G401 (cell line): Measurements from ENCODE around the gene PMEPA1. TPM values are rescaled to one million over a fixed set of nuclear protein-coding genes. Genes with fewer than 3 reads are reported as not detected.

Source experiments
- DNase-seq: peaks from one replicate; pipeline ENCODE4 v3.0.0-alpha.2; 2015; ENCODE audit warnings: low spot score
- in situ Hi-C: cut with HindIII; loops from 2 replicates; pipeline ENCODE4 v1.10.0; 2016; ENCODE audit warnings: low sequenced_read_pairs, mixed read lengths
- total RNA-seq: library from RNA; depleted of rRNA; stranded (reverse); fragments of >200 nt; shearing (Covaris generic); gene quantifications from 2 replicates; pipeline ENCODE4 v1.2.3, GENCODE V29; 2014

Gene PMEPA1
- total RNA-seq, 1 experiment from 2014 or later = 0.58 TPM

DNA sequence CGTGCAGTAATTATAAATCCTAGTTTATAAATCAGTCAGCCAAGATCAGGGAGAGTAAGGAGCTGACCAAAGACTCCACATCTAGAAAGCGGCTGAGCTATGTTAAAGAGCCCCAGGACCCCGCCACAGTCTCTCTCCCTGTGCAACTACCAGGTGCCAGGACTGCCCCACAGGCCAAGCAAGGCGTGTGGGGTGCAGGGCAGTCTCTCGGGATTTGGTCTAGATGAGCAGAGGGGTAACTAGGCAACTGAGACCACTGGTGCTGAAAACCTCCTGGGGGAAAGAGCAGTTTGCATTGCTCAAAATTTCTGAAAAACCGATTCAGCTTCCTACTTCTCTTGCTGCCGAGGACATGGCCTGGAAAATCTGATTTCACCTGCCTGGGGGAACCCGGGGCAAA is 10.4 kb downstream of the PMEPA1 start:
- in situ Hi-C loops = no loop called here

DNA sequence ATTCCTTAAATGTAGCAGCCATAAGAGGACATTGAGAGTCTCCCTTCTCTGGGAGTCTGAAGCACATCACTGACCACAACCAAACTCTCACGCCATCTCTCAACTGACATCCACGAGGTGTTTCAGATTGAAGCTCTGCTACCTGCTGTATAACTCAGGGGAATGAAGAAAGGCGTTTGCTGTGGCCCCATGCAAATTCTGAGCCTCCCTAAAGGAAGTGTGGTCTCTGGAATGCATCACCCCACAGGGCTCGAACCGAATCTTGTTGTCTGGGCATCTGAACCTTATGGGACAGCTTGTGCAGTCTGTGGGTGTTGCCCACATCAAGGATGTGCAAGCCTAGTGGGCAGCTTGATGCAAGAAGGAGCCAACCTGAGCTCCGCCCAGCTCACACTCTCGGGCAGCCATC is 10.9 kb downstream of the PMEPA1 start:
- no peak for DNase-seq

More for the DNA sequence above, 10.4 kb downstream of the PMEPA1 start:
- no peak for DNase-seq

DNA sequence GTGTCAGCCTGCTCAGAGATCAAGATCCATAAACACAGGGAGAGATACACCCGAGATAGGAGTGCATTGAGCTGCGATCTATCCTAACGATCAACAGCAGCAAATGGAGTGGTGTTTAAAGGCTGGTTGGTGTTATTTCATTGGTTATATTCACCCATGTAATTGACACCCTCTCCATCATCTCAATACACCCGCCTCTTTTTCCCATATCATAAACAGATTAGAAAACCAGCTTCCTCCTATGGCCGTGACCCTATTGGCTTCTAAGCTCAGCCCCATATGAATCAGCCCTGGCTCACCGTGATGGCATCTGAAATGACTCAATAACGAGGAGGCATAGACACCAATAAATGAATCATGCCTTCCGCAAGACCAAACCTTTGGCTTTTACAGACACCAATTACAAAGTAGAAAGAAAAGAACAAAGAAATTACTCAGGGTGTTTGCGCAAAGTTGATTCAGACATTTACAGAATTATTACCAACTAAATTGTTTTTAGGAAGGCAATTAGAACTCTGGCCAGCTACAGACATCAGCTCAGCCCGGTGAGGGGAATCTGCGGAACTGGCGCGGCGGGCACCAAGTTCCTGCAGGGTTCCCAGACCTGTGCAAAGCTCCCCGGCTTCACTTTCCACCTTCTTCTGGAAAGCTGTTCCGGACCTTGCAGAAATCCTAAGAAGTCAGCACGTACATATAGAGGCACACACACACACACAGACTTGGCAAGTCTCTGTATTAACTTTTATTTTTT is 11.5 kb downstream of the PMEPA1 start:
- no peak for DNase-seq
- in situ Hi-C loops = no loop called here

More for the DNA sequence above, 10.9 kb downstream of the PMEPA1 start:
- in situ Hi-C loops = no loop called here

DNA sequence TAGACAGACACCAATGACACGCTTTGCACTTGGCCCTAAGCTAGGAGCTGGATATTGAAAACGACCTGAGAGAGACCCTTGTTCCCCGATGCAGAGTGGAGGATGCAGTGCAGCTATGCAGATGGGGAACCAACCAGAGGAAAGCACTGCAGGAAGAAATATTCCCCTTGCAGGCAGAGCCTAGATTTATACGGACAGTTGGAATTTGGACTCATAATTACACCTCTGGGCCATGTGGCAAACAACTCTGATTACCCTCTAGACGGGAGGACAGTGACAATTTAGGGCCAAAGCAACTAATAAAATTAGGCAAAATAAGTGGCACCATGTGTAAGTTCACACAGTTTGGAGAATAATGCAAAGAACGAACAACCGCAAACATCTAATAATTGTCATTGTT is 12.3 kb downstream of the PMEPA1 start:
- in situ Hi-C loops = no loop called here

DNA sequence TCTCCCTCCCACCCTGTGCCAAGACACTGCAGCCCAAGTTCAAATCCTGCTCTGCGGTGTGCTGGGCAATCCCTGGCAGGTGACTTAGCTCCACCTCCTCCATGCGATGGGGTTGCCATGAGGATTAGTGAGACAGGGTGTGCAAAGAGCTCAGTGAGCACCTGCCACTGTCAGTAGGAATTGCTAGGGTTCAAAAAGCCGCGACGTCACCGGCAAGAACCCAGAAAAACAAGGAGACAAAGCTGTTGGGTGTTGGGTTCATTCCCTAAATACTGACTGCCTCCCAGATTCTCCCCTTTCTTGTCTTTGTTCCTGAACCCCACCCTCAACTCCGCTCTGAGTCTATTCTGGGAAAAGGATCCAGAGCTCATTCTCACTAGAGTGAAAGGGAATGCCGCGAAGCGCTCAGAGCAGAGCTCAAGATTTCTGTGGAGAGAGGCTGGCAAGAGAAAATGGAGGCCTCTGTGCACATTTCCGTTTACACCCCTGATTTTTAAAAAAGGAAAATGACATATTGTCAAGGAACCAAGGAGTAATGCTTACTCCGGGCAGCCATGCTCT is 13.3 kb downstream of the PMEPA1 start:
- DNase-seq = no peak
- in situ Hi-C loops = no loop called here

More for the DNA sequence above, 12.3 kb downstream of the PMEPA1 start:
- no peak for DNase-seq

DNA sequence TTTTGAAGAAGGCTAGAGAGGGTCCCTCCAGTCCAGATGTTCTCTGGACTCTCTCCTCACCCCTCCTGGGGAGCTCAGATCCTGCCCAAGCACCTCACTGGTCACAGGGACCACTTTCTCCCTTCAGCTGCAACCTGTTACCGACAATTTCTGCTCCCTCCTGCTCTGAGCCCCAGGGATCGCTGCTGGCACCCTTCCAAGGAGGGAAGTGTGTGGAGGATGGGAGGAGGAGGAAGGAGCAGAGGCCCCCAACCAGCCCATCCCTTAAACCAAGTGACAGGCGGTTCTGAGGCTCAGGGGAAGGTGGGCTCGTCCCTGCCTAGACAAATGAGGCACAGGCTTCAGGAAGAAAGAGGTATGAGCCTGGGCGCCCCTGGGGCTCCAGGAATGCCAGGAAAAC is 13.9 kb downstream of the PMEPA1 start:
- no peak for DNase-seq
- in situ Hi-C loops = no loop called here

DNA sequence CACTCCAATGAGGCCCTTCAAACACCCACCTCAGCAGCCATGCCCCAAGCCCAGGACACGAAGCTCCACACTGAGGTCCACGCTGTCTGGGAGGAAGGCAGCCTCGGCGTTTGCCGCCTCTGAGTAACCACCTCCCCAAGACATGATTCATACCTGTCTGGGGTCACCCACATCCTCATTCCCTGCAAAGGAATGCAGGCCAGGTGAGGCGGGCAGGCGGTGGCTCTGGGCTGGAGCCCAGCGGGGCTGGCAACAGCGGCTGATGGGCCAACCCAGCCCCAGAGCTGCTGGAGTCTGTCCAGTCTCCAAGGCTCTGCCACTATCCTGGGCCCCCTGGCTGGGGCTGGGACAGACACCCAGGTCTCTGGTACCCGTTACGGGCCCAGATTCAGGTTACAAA is 14.8 kb downstream of the PMEPA1 start:
- in situ Hi-C loops = no loop called here
- no peak for DNase-seq

DNA sequence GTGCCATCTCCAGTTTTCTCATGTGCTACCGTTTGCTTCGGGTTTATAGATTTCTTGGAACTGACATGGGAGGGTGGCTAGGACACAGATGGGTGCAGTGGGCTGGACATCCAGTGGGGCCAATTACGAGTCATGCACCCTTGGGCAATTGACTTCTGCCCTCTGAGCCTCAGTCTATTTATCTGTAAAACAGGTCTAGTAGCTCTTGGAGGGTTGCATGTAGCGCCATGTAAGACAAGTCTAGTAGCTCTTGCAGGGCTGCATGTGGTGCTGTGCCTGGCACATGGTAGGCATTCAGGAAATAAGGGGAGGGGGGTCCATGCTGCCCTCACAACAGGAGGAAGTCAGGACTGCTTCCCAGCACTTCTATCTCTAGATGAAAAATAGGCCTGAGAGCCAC is 15.3 kb downstream of the PMEPA1 start:
- in situ Hi-C loops = no loop called here
- no peak for DNase-seq

DNA sequence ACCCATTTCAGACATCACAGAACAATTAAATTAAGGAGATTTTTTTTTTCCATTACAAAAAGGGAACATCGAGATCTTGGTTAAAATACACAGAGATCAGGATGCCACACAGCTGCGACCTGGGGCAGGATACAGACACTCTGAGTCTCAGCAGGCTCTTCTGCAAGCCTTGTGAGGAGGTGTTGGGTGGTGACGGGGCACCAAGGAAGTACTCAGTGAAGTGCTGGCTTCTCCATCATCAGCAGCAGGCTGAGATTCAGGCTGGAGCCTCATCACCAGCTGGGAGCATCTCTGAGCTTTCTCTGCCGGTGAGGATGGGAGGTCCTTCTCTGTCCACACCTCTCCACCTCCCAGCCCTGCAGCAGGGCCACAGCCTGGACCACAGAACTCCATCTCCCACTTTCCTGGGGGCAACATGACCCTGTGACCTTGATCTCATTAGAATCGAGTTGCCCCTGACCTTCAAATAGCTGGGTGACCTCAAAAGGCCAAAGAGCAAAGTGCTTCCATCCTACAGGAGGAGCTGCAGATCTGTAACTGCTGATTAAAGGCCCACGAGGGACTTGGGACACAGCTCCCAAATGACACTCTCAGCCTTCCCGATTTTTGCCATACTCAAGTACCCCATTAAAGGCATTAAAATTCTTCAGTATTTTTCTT is 16.0 kb downstream of the PMEPA1 start:
- no peak for DNase-seq
- in situ Hi-C loops = no loop called here

DNA sequence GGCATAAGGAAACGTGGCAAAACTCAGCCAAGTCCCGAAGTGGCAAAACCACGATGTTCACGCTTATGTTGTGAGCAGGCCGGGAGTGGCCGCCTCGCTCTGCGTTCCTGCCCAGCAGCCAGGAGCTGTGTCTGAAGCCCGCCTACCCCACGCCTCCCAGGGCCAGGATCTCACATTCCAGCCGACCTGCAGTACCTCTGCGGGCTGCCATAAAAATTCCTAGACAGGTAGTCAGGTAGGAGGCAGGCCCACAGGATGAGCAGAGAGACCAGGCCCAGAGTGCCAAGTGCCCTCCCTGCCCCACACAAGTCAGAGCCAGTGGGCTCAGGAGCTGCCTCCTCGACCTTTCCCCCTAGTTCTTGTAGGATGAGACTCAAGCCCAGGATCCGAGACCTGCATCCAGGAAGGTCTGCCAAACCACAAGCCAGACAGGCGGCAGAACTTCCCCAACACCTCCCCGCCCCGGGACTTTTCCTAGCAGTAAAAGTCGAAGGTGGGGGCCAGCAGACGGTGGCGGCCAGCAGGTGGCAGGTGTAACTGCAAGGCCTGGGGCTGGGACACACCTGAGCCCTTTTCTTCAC is 16.7 kb downstream of the PMEPA1 start:
- DNase-seq = no peak
- in situ Hi-C loops = no loop called here

DNA sequence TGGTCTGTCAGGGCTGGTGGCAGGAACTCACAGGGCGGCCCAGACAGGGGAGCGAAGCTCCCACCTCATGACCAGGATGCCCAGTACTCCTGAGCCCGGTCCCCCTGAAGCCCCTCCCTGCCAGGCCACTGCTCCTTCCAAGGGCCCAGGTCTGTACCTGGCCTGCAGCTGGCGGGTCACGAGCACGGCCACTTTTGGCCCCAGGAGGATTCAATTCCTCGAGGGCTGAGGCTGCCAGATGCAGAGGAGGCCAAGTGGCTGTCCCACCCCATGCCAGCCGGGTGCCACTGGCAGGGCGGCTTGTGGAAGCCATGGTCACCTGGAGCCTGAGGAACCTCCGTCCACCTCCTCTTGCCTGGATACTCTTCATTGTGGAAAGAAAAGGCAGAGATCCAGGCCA is 17.4 kb downstream of the PMEPA1 start:
- in situ Hi-C loops = no loop called here
- no peak for DNase-seq

DNA sequence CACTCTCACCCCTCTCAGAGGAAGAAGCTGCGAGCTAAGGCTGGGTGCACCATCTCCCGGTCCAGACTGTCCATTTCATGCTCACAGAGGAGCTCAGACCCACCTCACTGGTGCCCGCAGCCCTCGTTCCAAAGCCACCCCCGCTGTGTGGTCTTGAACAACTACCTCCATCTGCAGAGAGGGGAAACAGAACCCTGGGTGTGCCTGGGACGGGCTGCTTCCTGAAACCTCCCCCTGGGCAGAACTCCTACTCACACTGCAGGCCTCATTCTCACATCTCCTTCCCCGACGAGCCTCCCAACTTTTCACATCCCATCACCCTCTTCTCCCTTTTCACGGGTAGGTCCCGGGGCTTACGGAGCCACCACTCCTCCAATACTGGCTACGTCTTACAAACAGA is 18.1 kb downstream of the PMEPA1 start:
- in situ Hi-C loops = no loop called here

DNA sequence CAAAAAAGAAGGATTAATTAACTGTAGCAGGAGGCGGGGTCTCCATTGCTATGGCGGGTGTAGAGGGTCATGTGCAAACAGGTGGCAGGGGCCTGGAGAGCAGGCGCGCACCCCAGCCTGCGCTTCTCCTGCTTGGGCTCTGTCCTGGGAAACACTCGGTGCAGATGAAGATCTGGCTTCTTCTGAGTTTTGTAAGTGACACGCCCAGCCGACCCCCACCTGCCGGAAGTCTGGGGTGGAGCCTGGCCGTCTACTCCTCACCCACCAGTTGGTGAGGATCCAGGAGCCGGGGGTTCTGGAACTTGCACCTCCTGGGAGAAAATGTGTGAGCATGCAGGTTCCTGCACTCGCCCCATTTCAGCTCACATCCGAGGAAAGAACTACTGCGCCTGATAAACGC is 19.3 kb downstream of the PMEPA1 start:
- in situ Hi-C loops = no loop called here

More for the DNA sequence above, 18.1 kb downstream of the PMEPA1 start:
- DNase-seq = no peak

DNA sequence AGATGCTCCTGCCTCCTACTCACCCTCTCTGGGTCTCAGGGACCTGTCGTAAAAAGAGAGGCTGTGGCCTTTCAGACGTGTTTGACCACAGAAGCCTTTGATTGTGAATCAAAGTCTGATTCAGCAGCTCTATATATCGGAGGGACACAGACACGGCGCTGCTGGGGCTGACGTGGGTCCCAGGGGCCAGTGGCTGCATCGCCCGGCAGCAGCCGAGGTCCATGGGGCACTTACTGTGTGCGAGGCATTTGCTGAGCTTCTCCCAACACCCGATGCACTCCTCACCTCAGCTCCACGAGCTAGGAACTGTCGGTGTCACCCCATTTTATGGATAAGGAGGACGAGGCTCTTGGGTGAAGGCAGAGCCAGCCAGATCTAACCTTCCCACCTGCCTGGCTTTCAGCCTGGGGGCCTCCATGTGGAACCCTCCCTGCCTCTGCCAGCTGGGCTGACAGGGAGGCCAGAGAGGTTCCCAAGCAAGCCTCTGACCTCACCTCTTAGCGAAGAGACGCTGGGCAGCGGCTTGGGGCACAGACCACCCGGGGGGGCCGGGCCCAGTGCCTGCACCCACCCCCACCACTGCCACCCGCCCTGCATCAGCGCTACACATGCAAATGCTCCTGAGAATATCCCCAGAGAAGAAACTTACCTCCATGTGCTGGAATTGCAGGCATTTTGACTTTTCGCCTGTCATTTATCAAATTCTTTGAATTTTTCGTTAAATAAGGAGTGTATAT is 19.9 kb downstream of the PMEPA1 start:
- in situ Hi-C loops = no loop called here

More for the DNA sequence above, 19.3 kb downstream of the PMEPA1 start:
- no peak for DNase-seq

DNA sequence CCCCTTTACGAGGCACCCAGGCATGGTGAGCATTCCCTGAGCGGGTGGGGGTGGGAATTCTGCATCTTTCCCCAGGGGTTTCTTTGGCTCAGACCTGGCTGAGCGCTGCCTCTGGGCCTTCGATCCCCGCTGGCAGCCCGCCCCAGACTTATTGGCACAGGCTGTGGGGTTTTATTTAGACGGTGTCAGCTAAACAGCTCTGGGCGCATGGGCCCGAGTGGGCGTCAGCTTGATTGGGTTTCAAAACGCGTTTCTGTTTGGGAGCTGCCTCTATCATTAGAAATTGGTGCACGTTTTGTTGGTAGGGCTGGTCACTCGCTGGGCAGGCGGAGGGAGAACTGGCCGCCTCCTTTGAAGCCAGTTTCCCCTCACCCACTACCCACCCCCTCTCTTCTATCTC is 21.0 kb downstream of the PMEPA1 start:
- in situ Hi-C loops = no loop called here
- DNase-seq = peak; percentile 24

More for the DNA sequence above, 19.9 kb downstream of the PMEPA1 start:
- no peak for DNase-seq

DNA sequence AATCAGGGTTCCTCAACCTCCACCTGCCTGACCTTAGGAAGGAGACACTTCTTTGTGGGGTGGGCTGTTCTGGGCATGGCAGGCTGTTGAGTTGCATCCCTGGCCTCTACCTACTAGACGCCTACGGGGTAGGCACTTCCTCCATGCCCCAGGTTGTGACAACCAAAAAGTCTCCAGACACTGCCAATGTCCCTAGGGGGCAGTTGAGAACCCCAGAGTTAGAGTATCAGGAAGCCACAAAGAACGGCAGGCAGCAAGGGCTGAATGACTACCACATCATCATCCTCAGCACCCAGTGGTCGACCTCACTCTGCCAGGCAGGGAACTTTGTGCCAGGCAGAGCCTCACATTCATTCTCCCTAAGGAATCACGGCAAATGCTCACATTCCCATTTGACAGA is 21.5 kb downstream of the PMEPA1 start:
- in situ Hi-C loops = no loop called here
- DNase-seq = no peak

DNA sequence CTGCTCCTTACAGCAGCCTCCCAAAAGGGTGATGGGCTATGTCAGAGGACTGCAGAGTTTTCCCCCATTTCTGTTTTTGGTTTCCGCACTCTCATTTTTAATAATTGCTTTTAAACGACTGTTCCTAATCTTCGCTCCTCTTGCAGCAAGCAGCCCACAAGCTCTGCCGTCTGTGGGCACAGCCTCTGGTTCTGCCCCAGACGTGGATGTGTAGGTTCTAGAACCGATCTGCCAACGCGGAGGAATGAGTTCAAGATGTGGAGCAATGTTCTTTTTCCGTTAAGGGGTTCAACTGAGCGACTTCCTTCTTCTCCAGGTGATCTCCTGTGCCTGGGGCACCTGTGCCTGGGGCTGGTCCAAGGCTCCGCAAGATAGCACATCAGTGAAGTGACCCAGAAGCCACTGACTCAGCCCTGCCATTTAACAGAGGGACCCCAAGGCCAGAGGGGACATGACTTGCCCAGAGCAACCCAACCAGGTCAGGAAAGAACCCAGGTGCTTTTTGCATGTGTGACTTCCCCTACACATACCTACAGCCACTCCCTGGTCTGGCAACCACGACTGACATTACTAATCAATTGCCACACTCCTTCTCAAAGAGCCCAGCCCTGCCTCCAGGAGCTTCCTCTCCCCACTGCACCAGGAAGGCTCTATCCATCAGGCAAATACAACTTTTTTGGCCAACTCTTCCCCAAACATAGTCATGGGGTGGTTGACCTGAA is 22.7 kb downstream of the PMEPA1 start:
- in situ Hi-C loops = no loop called here

DNA sequence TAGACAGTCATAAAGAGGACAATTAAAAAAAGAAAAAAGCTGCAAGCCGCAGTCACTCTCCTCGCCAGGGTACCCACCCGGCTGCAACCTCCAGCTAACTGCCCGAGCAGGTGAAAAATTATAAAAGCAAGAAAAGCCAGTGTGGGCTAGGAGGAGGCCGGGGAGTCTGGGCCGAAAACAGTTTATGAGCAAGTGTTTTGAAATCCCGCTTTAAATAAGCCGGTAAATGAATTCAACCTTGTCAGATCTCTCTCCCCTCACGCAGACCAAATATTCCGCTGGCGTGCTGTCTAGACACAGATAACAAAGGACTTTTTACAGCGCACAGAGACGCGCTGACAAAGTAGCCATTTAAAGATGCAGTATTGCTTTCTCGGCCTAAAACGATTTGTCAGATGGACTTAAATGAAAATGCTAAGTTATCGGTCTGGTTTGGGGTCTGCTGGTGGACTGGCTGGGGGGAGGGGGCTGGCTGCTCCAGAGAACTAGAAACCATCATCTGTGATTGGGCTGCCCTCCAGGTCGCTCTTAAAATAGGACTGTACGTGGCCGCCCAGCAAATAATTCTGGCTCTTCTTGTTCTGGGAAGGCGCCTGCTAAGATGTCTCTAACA is 24.6 kb downstream of the PMEPA1 start:
- in situ Hi-C loops = no loop called here

More for the DNA sequence above, 22.7 kb downstream of the PMEPA1 start:
- DNase-seq = no peak

DNA sequence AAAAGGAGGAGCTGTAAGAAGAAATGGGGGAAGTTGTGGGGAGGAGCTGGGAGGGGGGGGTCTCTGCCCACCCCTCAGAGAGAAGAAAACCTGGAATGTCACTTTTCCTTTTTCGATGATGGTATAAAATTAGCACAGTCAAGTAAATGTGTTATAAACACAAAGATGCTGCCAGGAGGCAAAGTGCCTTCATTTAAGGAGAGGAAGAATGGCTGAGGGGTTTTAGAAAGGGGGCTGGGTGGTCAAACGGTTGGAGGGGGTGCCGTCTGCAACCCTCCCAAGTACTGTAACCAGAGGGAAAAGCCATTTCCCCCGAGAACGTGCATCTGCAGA is 25.0 kb downstream of the PMEPA1 start:
- in situ Hi-C loops = no loop called here
- DNase-seq = no peak

More for the DNA sequence above, 24.6 kb downstream of the PMEPA1 start:
- DNase-seq = no peak
